Inflammatory macrophage treated with lipopolysaccharide for 1 hour (primary cell): Measurements from ENCODE around the gene KREMEN1.
A peak's percentile ranks its signal among the peaks of the same experiment; 100 is the strongest.
"Not testable (repeated sequence)": the region's sequence is repeated elsewhere in the genome, so short reads cannot be mapped to it uniquely, and the experiment has no call there.

Source experiments
- DNase-seq, 2 donors: peaks; one replicate each; pipeline ENCODE4 v3.0.0-alpha.2; 2020 to 2022

The KREMEN1 gene

GRCh38 chr22:29072979-29073617 is at the start of gene KREMEN1:
Gene KREMEN1 (plus strand): TSS chr22:29073035. CDS start chr22:29073131, 96 bp downstream.
- DNase-seq, result no peak

- no peak for DNase-seq
Measured at GRCh38 chr22:29023172-29023796, 49.6 kb upstream of the KREMEN1 start.

- no peak for DNase-seq
Measured at GRCh38 chr22:29026579-29026978, 46.3 kb upstream of the KREMEN1 start.

GRCh38 chr22:29028468-29028867 is 44.4 kb upstream of the KREMEN1 start:
- DNase-seq, result no peak

GRCh38 chr22:29029202-29030000 is 43.4 kb upstream of the KREMEN1 start:
- no peak for DNase-seq

GRCh38 chr22:29030016-29030617 is 42.7 kb upstream of the KREMEN1 start:
- DNase-seq, result no peak

GRCh38 chr22:29030618-29031226 is 42.1 kb upstream of the KREMEN1 start:
- no peak for DNase-seq

GRCh38 chr22:29031227-29032011 is 41.4 kb upstream of the KREMEN1 start:
- DNase-seq, result peak; percentile 16 to 51

- no peak for DNase-seq
Measured at GRCh38 chr22:29032014-29032475, 40.8 kb upstream of the KREMEN1 start.

- no peak for DNase-seq
Measured at GRCh38 chr22:29032584-29032983, 40.3 kb upstream of the KREMEN1 start.

- no peak for DNase-seq
Measured at GRCh38 chr22:29037340-29037932, 35.4 kb upstream of the KREMEN1 start.

GRCh38 chr22:29039148-29039547 is 33.7 kb upstream of the KREMEN1 start:
- no peak for DNase-seq

- DNase-seq, result not testable (repeated sequence)
Measured at GRCh38 chr22:29039684-29040083, 33.2 kb upstream of the KREMEN1 start.

- DNase-seq, result peak; percentile 33 to 83
Measured at GRCh38 chr22:29040385-29041275, 32.2 kb upstream of the KREMEN1 start.

- no peak for DNase-seq
Measured at GRCh38 chr22:29041408-29041807, 31.4 kb upstream of the KREMEN1 start.

- no peak for DNase-seq
Measured at GRCh38 chr22:29043906-29044575, 28.8 kb upstream of the KREMEN1 start.

GRCh38 chr22:29044657-29045176 is 28.1 kb upstream of the KREMEN1 start:
- no peak for DNase-seq

GRCh38 chr22:29048822-29049654 is 23.8 kb upstream of the KREMEN1 start:
- DNase-seq, result no peak
